HT1080 (cell line): Measurements from ENCODE around the gene MED13L. TPM values are rescaled to one million over a fixed set of nuclear protein-coding genes. Genes with fewer than 3 reads are reported as not detected.

Experiments
- DNase-seq: peaks from one replicate; pipeline ENCODE4 v3.0.0-alpha.2; 2015; ENCODE audit warnings: low read depth
- small RNA-seq: library from RNA; depleted of rRNA; stranded (forward); fragments of <200 nt; gene quantifications from one replicate; pipeline ENCODE3, GENCODE V24; 2014
- total RNA-seq: library from RNA; depleted of rRNA; stranded (reverse); fragments of >200 nt; shearing (Covaris generic); gene quantifications from 2 replicates; pipeline ENCODE4 v1.2.3, GENCODE V29; 2014

MED13L gene
- total RNA-seq, 1 experiment from 2014 or later: 25.8 TPM

GRCh38 chr12:115923851-115924250 is 353.6 kb downstream of the MED13L start:
- DNase-seq: no peak

GRCh38 chr12:115922952-115923564 is 354.4 kb downstream of the MED13L start:
- DNase-seq: peak; percentile 62

GRCh38 chr12:115920395-115921183 is 356.9 kb downstream of the MED13L start:
- DNase-seq: no peak

GRCh38 chr12:115918763-115919162 is 358.7 kb downstream of the MED13L start:
- no peak for DNase-seq

- DNase-seq: peak; percentile 22
Measured at GRCh38 chr12:115916910-115917668, 360.4 kb downstream of the MED13L start.

- DNase-seq: no peak
Measured at GRCh38 chr12:115914122-115914521, 363.4 kb downstream of the MED13L start.

GRCh38 chr12:115912440-115912839 is 365.1 kb downstream of the MED13L start:
- no peak for DNase-seq

GRCh38 chr12:115911360-115911759 is 366.1 kb downstream of the MED13L start:
- DNase-seq: no peak

GRCh38 chr12:115910057-115910456 is 367.4 kb downstream of the MED13L start:
- no peak for DNase-seq

Small RNAs within 50 kb of the gene (small RNA-seq; reads per million reads assigned to genes)
- not detected for gene MIR620
- not detected for gene RNU6-1188P
- not detected for gene SNRPGP18
